HG03280 (cell line): ENCODE results near the gene NPM1.

Source experiments
- ATAC-seq: cut with Tn5 transposase; IDR thresholded peaks from one replicate; pipeline ENCODE4 v1.9.1; 2021; ENCODE audit warnings: mild to moderate bottlenecking, moderate library complexity; ENCODE audit not compliant: unreplicated experiment

The NPM1 gene

DNA sequence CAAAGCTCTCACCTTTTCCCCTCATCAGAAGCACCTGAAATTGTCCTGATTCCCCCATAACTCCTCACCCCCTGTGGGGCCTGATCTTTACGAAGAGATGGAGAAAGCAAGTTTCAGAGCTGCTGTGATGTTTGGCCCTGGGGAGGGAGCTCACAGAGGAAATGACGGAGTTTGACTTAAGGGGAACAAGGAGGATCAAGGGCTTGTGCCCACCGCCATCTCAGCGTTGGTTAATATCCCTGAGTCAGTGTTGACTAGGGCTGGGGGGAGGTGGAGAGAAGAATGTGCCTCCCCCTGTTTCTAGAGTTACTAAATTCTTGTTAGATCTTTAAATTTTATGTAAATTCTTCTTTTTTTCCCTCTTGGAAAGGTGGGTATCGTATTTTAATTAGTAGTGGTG, 59.6 kb downstream of the NPM1 start:
- no peak for ATAC-seq

DNA sequence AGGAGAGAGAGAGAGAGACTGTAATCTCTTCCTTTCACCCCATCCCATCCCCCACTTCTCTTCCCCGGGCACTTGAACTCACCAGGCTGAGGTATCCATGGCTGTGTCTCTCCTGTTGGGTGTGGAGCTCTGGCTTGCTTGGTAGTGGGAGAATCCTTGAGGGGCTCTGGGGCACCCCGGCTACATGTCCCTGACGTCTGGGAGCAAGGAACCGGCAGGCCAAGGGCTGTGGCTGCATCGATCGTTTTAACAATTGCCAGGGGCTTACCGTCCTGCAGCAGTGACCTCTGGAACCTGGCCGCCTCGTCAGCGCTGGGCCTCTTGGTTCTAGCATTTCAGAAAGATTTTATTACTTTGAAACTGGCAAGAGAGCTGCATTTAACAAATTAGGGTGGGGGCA, 61.8 kb downstream of the NPM1 start:
- no peak for ATAC-seq

GRCh38 chr5:171450423-171451331, 63.0 kb downstream of the NPM1 start:
- ATAC-seq = no peak

DNA sequence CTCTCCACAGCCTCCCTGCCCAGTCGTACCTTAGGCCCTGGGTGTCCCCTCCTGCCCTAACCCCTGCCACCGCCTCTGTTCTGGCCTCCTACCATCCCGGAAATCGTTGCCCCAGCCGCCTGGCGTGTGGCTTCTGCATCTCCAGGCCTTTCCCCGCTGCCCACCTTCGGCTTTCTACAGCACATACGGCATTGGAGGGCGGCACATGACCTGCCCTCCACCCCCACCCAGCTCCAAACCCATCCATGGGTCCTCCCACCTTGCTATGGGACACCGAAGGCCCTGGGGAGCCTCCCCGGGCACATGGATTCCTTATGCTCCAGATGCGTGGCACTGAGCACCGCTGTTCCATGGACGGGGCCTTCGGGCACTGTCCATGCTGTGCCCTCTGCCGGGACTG, 63.8 kb downstream of the NPM1 start:
- ATAC-seq = no peak

- no peak for ATAC-seq
Measured at GRCh38 chr5:171453056-171453725, 65.5 kb downstream of the NPM1 start.

DNA sequence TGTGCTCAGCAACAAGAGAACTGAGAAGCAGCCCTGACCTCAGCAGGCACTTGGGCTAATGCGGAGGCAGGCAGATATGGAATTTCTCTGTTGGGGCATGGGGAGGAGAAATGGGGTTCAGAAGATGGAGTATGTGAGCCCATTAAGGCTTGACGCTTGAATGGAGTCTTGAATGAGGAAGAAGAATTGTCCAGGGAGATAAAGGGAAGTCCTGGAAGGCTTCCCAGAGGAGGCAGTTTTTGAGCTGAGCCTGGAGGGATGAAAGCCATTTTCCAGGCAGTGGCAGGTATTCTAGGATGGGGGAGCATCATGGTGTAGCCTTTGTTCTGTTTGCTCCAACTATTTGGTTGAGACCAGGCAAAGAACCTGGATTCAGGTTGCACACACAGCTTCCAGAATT, 66.3 kb downstream of the NPM1 start:
- ATAC-seq = no peak

DNA sequence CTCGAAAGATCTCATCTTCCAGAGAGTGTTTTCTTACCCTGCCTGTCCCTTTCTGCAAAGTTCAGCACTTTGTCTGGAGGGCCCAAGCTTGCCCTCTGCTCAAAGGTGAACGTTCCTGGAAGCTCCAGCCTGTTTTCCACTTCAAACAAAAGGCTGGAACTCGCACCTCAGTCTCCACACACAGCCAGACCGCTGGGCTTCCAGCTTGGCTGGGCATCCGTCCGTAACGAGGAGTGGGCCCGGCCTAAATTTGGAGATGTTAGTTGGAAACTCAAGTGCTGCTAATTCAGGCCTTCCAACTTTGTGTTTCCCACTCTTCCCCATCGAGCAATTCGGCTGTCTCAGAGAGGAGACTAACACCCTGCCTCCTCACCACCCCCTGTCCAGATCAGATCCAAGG, 66.9 kb downstream of the NPM1 start:
- ATAC-seq = no peak

- no peak for ATAC-seq
Measured at GRCh38 chr5:171455522-171455921, 67.9 kb downstream of the NPM1 start.

DNA sequence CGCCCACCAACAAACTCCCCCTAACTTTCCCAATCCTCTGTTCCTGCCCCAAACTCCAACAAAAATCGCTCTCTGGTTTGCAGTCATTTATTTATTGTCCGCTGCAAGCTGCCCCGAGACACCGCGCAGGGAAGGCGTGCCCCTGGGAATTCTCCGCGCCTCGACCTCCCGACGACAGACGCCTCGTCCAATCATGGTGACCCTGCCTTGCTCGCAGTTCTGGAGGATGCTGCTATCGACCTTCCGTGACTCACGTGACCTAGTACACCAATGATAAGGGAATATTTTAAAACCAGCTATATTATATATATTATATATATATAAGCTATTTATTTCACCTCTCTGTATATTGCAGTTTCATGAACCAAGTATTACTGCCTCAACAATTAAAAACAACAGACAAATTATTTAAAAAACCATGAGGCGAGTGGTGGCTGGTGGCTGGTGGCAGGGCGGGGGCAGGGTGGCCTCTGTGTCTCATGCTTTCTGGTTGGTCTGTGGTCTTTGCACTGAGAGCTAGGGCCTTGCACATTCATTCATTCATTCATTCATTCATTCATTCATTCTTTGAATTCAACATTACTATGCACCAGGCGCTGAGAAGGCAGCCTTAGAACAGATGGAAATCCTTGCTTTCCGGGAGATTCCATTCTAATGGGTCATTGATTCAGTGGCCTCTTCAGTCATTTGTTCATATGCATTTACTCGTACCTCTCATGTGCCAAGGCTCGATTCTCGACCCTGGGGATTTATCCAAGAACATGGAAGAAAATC, 69.7 kb downstream of the NPM1 start:
- ATAC-seq = no peak

DNA sequence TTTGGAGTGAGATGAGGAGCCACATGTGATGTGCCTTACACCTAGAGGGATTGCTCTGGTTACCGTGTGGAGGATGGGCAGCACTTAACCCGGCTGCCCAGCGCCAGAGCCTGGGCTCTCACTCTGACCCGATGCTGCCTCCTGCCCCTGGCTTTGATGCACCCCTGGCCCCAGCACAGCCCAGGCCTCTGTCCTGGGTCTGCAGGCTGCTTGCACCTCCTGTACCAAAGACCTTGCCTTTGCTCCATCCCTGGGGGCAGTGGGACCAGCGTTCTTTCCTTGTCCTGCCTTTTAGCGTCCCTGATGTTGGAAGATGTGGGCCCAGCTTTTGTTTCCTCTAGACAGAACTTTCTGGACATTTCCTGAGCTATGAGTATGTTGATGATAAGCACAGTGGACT, 72.2 kb downstream of the NPM1 start:
- no peak for ATAC-seq
